IPS-18a (cell line): Measurements from ENCODE around the gene WBP1L.
A peak's percentile ranks its signal among the peaks of the same experiment; 100 is the strongest.
"Not testable (repeated sequence)": the region's sequence is repeated elsewhere in the genome, so short reads cannot be mapped to it uniquely, and the experiment has no call there.

ENCODE experiments used
- H3K27ac ChIP-seq: one replicate; pipeline ENCODE4 v1.5.1; 2013; ENCODE audit warnings: low read length
- H3K27me3 ChIP-seq: one replicate; pipeline ENCODE4 v1.6.1; 2013; ENCODE audit warnings: mild to moderate bottlenecking, low read length; ENCODE audit not compliant: control insufficient read depth, insufficient read depth
- H3K36me3 ChIP-seq: one replicate; pipeline ENCODE4 v1.6.1; 2013; ENCODE audit warnings: low read depth, low read length; ENCODE audit not compliant: control insufficient read depth
- H3K4me1 ChIP-seq: one replicate; pipeline ENCODE4 v1.6.1; 2013; ENCODE audit warnings: low read depth, low read length; ENCODE audit not compliant: control insufficient read depth
- H3K4me3 ChIP-seq: one replicate; pipeline ENCODE4 v1.5.1; 2013; ENCODE audit warnings: low read length
- H3K9ac ChIP-seq: one replicate; pipeline ENCODE4 v1.6.1; 2013; ENCODE audit warnings: mild to moderate bottlenecking, low read length, moderate library complexity
- H3K9me3 ChIP-seq: one replicate; pipeline ENCODE4 v1.6.1; 2013; ENCODE audit warnings: low read depth, low read length; ENCODE audit not compliant: control insufficient read depth

The WBP1L gene

DNA sequence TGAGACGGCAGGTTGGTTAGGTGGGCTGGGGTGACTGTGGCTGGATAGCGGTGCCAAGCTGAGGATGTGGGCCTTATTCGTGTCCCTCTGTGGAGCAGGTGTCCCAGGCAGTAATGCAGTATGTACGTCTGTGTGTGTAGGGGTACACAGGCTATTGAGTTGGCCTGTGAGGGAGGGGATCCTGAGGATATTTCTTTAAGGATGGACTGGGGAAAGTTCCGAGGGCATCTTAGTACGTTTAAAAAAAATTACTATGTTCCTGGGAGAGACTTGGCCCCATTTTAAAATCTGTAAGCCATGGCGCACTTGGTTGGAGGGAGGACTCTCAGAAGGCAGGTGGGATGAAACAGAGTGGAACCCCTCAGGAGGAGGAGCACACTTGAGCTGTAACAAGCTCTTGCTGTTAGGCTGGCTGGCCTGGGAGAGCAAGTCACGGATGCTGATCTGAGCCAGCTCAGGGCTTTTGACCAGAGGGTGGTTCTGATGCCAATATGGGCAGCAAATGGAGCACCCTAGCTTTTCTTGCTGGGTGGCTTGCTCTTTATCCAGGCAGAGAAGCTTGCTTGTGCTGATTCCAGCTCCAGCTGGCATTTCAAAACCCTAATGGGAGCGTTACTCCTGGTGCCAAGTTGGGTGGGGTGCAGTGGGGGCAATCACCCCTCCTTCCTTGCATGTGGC is 765 bp downstream of the WBP1L start:
- H3K27me3 ChIP-seq, result no peaks in the 10 kb centered on the region
- peak overlapping the region; percentile 40 for H3K9ac ChIP-seq
- peak overlapping the region; percentile 77 for H3K4me3 ChIP-seq
- H3K27ac ChIP-seq, result no peak overlapping the region
- H3K36me3 ChIP-seq, result no peaks in the 10 kb centered on the region
- no peaks in the 10 kb centered on the region for H3K9me3 ChIP-seq
- peaks cover 4% of the 10 kb centered on the region for H3K4me1 ChIP-seq

DNA sequence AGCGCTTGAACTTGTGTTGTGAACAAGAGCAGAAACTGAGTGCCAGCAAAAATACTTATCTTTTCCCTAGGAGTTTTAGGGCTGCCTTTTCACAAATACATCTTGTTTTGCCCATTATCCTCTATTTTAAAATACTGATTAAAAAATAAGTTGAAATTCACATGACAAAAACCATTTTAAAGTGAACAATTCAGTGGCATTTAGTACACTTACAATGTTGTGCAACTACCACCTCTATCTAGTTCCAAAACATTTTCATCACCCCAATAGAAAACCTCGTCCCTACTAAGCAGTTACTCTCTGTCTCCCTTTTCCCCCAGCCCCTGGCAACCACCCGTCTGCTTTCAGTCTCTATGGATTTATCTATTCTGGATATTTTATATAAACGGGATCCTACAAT is 1.4 kb downstream of the WBP1L start:
- Histone ChIP-seq H3K9me3 (no peaks in the 10 kb centered on the region), H3K27me3 (no peaks in the 10 kb centered on the region), H3K36me3 (no peaks in the 10 kb centered on the region), H3K9ac (no peak overlapping the region), H3K4me1 (peaks cover 4% of the 10 kb centered on the region), H3K27ac (no peak overlapping the region), H3K4me3 (peak overlapping the region; percentile 77)

GRCh38 chr10:102752266-102752930 is 8.7 kb downstream of the WBP1L start:
- no peak overlapping the region for H3K9ac ChIP-seq
- H3K4me3 ChIP-seq, result no peak overlapping the region
- peaks cover 5% of the 10 kb centered on the region for H3K4me1 ChIP-seq
- H3K36me3 ChIP-seq, result no peaks in the 10 kb centered on the region
- H3K27ac ChIP-seq, result no peak overlapping the region
- no peaks in the 10 kb centered on the region for H3K27me3 ChIP-seq
- no peaks in the 10 kb centered on the region for H3K9me3 ChIP-seq

DNA sequence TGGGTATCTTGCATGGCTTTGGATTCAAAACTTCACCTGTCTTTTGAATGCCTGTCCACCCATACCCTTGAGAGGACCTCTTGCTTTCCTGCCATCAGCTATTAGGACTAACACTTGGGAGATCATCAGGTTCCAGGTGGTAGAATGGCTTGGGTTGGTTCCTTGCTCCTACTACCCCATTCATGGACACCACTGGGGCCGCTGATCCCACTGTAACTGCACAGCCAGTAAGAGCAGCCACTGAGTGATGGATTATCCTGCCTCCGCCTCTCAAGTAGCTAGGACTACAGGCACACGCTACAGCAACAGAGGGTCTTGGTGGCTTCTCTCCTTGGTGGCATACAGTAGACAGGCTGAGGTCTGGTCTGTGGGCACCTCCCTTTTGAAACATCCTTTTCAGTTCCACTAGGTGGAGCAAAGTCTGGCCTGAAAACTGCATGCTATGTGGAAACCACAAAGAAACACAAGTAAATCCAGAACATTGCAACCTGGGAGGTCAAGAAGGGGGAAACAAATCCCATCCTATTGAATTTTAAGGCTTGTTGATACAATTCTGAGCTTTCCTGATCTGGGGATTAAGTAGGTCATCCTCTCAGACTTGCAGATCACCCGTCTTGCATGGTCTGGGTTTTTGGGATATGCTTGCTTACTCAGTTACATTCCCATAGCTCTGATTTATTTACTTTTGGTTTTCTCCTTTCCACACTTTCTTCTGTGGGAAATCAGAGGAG is 9.4 kb downstream of the WBP1L start:
- H3K4me1 ChIP-seq, result peaks cover 5% of the 10 kb centered on the region
- no peaks in the 10 kb centered on the region for H3K9me3 ChIP-seq
- H3K4me3 ChIP-seq, result no peak overlapping the region
- no peaks in the 10 kb centered on the region for H3K27me3 ChIP-seq
- no peak overlapping the region for H3K27ac ChIP-seq
- H3K36me3 ChIP-seq, result no peaks in the 10 kb centered on the region
- H3K9ac ChIP-seq, result no peak overlapping the region

GRCh38 chr10:102753718-102754117 is 10.0 kb downstream of the WBP1L start:
- Histone ChIP-seq H3K36me3 (no peaks in the 10 kb centered on the region), H3K9me3 (no peaks in the 10 kb centered on the region), H3K27me3 (no peaks in the 10 kb centered on the region), H3K4me1 (peaks cover 5% of the 10 kb centered on the region), H3K4me3 (no peak overlapping the region), H3K27ac (no peak overlapping the region), H3K9ac (no peak overlapping the region)

- Histone ChIP-seq H3K9me3 (no peaks in the 10 kb centered on the region), H3K27ac (no peak overlapping the region), H3K4me1 (peaks cover 5% of the 10 kb centered on the region), H3K9ac (no peak overlapping the region), H3K36me3 (no peaks in the 10 kb centered on the region), H3K4me3 (no peak overlapping the region), H3K27me3 (no peaks in the 10 kb centered on the region)
Observed at GRCh38 chr10:102757323-102757722, 13.6 kb downstream of the WBP1L start.

GRCh38 chr10:102758240-102758932 is 14.6 kb downstream of the WBP1L start:
- no peak overlapping the region for H3K9ac ChIP-seq
- H3K27ac ChIP-seq, result no peak overlapping the region
- peaks cover 4% of the 10 kb centered on the region for H3K4me1 ChIP-seq
- H3K36me3 ChIP-seq, result no peaks in the 10 kb centered on the region
- H3K9me3 ChIP-seq, result no peaks in the 10 kb centered on the region
- H3K27me3 ChIP-seq, result no peaks in the 10 kb centered on the region
- H3K4me3 ChIP-seq, result no peak overlapping the region

DNA sequence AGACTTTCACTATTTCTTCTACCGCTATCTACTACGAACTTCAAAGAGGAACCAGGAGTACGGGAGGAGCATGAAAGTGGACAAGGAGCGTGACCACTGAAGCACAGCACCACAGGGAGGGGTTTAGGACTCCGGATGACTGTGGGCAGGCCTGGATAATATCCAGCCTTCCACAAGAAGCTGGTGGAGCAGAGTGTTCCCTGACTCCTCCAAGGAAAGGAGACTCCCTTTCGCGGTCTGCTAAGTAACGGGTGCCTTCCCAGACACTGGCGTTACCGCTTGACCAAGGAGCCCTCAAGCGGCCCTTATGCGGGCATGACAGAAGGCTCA is 15.2 kb downstream of the WBP1L start:
- H3K36me3 ChIP-seq, H3K27ac ChIP-seq, H3K9me3 ChIP-seq, H3K4me1 ChIP-seq, H3K4me3 ChIP-seq, H3K9ac ChIP-seq, H3K27me3 ChIP-seq: not testable (repeated sequence)

DNA sequence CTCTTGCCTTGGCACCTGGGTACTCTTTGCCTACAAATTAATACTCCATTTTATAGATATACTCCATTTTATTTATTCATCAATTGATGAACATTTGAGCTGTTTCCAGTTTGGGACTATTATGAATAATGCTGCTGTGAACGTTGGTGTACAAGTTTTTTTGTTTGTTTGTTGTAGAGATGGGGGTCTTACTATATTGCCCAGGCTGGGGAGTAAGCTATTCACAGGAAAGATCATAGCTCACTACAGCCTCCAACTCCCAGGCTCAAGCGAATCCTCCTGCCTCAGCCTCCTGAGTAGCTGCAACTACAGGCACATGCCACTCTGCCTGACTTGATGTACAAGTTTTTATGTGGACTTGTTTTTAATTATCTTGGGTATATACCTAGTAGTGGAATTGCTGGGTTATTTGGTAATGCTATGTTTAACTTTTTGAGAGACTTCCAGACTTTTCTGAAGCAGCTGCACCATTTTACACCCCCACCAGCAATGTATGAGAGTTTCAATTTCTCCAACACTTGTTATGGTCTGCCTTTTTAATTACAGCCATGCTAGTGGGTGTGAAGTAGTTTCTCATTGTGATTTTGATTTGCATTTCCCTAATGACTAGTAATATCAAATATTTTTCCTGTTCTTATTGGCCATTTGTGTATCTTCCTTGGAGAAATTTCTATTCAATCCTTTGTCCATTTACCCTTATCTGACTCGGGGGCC is 15.9 kb downstream of the WBP1L start:
- Histone ChIP-seq H3K27me3 (no peaks in the 10 kb centered on the region), H3K36me3 (no peaks in the 10 kb centered on the region), H3K9ac (no peak overlapping the region), H3K4me3 (no peak overlapping the region), H3K27ac (no peak overlapping the region), H3K4me1 (no peaks in the 10 kb centered on the region), H3K9me3 (no peaks in the 10 kb centered on the region)

DNA sequence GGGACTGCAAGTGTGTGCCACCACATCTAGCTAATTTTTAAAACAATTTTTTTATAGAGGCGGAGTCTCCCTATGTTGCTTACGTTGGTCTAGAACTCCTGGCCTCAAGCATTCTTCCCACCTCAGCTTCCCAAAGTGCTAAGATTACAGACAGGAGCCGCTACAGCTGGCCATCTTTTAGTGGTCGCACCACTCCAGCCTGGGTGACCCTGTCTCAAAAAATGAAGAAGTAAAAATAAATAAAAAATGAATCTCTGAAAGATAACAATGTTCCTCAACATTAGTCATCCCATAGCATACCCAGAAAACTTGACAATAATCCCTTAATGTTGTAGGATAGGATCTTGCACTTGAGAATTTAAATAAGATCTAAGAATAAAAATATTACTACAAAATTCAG is 18.2 kb downstream of the WBP1L start:
- H3K9ac ChIP-seq, result no peak overlapping the region
- H3K27ac ChIP-seq, result no peak overlapping the region
- no peak overlapping the region for H3K4me3 ChIP-seq
- no peaks in the 10 kb centered on the region for H3K27me3 ChIP-seq
- H3K9me3 ChIP-seq, result no peaks in the 10 kb centered on the region
- no peaks in the 10 kb centered on the region for H3K36me3 ChIP-seq
- no peaks in the 10 kb centered on the region for H3K4me1 ChIP-seq

- H3K4me3 ChIP-seq, result no peak overlapping the region
- H3K36me3 ChIP-seq, result no peaks in the 10 kb centered on the region
- no peak overlapping the region for H3K9ac ChIP-seq
- no peaks in the 10 kb centered on the region for H3K4me1 ChIP-seq
- H3K27ac ChIP-seq, result no peak overlapping the region
- no peaks in the 10 kb centered on the region for H3K9me3 ChIP-seq
- no peaks in the 10 kb centered on the region for H3K27me3 ChIP-seq
Observed at GRCh38 chr10:102762401-102763015, 18.8 kb downstream of the WBP1L start.
